A549 (cell line): ENCODE results near the gene CSF3R. TPM values are rescaled to one million over a fixed set of nuclear protein-coding genes. Genes with fewer than 3 reads are reported as not detected.
"Not testable (repeated sequence)": the region's sequence is repeated elsewhere in the genome, so short reads cannot be mapped to it uniquely, and the experiment has no call there.

Experiments used
- ATAC-seq, 2 experiments: fragments of 200-7000 bp in 1 of 2; fragments of >200 bp in 1 of 2; cut with Nextera tagmentation in 1 of 2; cut with Tn5 transposase in 1 of 2; 3 replicates each; pipeline versions ENCODE4 v1.8.0 to v1.9.1; 2018 to 2020; ENCODE audit warnings: mild to moderate bottlenecking in 1 of 2, moderate library complexity in 1 of 2
- CTCF ChIA-PET: fragments of 300-600 bp; sonication (Branson Sonifier 250); formaldehyde crosslinking; extraction: SDS; loops from one replicate; lab custom pipeline; 2021; ENCODE audit warnings: antibody characterized with exemption, inconsistent platforms; lab: Yijun Ruan, JAX
- POLR2A ChIA-PET: fragments of 350-600 bp; formaldehyde crosslinking; extraction: SDS; loops from one replicate; lab custom pipeline; 2021; ENCODE audit warnings: antibody characterized with exemption, inconsistent platforms; lab: Yijun Ruan, JAX
- DNase-seq, 2 experiments: peaks; one replicate each; pipeline versions ENCODE4 v3.0.0 to v3.0.0-alpha.2; 2011 to 2016; ENCODE audit warnings: low read depth in 1 of 2, low spot score in 1 of 2
- FAIRE-seq: peaks from 2 replicates; lab custom pipeline; 2011; peaks lifted over from hg19 to GRCh38; lab: Jason Lieb, UNC
- H3K27ac ChIP-seq, 2 experiments: fragments of >200 bp; sonication (Bioruptor Twin); formaldehyde crosslinking; 3 replicates each; pipeline ENCODE4 v1.5.1; 2016 to 2017
- H3K4me1 ChIP-seq: fragments of >200 bp; sonication (Bioruptor Twin); formaldehyde crosslinking; 3 replicates; pipeline ENCODE4 v1.6.1; 2016
- H3K4me2 ChIP-seq: fragments of >200 bp; sonication (Bioruptor Twin); formaldehyde crosslinking; 3 replicates; pipeline ENCODE4 v1.6.1; 2016
- H3K4me3 ChIP-seq: fragments of >200 bp; sonication (Bioruptor Twin); formaldehyde crosslinking; 3 replicates; pipeline ENCODE4 v1.5.1; 2016
- H3K9me3 ChIP-seq: fragments of >200 bp; sonication (Bioruptor Twin); formaldehyde crosslinking; 3 replicates; pipeline ENCODE4 v1.6.1; 2016
- BHLHE40 ChIP-seq: IDR thresholded peaks from 2 replicates; pipeline ENCODE4 v1.6.1; 2012; ENCODE audit warnings: low read depth, low read length, inconsistent platforms
- CBX8 ChIP-seq: fragments of 200-600 bp; sonication (generic); IDR thresholded peaks from 2 replicates; pipeline ENCODE4 v1.6.1; 2016
- CHD4 ChIP-seq: fragments of 200-600 bp; sonication (generic); IDR thresholded peaks from 2 replicates; pipeline ENCODE4 v1.6.1; 2016; ENCODE audit warnings: antibody characterized with exemption, mild to moderate bottlenecking, borderline replicate concordance
- EHF ChIP-seq: fragments of 250-450 bp; sonication (Bioruptor Pico); IDR thresholded peaks from 2 replicates; pipeline ENCODE4 v1.5.0; 2020; ENCODE audit warnings: mild to moderate bottlenecking
- FOSB ChIP-seq: fragments of 250-450 bp; sonication (Bioruptor Pico); IDR thresholded peaks from 2 replicates; pipeline ENCODE4 v1.5.0; 2020; ENCODE audit warnings: mild to moderate bottlenecking, moderate library complexity
- FOSL2 ChIP-seq, 2 experiments: fragments of 450-650 bp in 1 of 2; fragments of >200 bp in 1 of 2; sonication (Bioruptor Twin) in 1 of 2; formaldehyde crosslinking; IDR thresholded peaks; 2 replicates each; pipeline versions ENCODE4 v1.5.0 to v1.6.1; 2016 to 2020; ENCODE audit warnings: mild to moderate bottlenecking in 1 of 2, moderate library complexity in 1 of 2
- FOXS1 ChIP-seq: fragments of 250-450 bp; sonication (Bioruptor Pico); IDR thresholded peaks from 2 replicates; pipeline ENCODE4 v1.5.0; 2020; ENCODE audit warnings: mild to moderate bottlenecking, moderate library complexity
- HDAC2 ChIP-seq: fragments of 200-600 bp; sonication (generic); IDR thresholded peaks from 2 replicates; pipeline ENCODE4 v1.6.1; 2016
- HOXB13 ChIP-seq: fragments of 250-450 bp; sonication (Bioruptor Pico); IDR thresholded peaks from 2 replicates; pipeline ENCODE4 v1.5.0; 2020; ENCODE audit warnings: low read depth, mild to moderate bottlenecking, moderate library complexity
- HOXB5 ChIP-seq: fragments of 250-450 bp; sonication (Bioruptor Pico); IDR thresholded peaks from 2 replicates; pipeline ENCODE4 v1.5.0; 2020; ENCODE audit warnings: mild to moderate bottlenecking, moderate library complexity
- JUNB ChIP-seq: fragments of >200 bp; sonication (Bioruptor Twin); formaldehyde crosslinking; IDR thresholded peaks from 2 replicates; pipeline ENCODE4 v1.6.1; 2016
- MAZ ChIP-seq: fragments of 150-350 bp; IDR thresholded peaks from 2 replicates; pipeline ENCODE4 v1.6.1; 2014; ENCODE audit warnings: antibody characterized with exemption, low read depth, low read length, borderline replicate concordance
- NPAS2 ChIP-seq: fragments of 250-450 bp; sonication (Bioruptor Pico); IDR thresholded peaks from 2 replicates; pipeline ENCODE4 v1.8.0; 2022; ENCODE audit warnings: mild to moderate bottlenecking, moderate library complexity, borderline replicate concordance
- NR3C1 ChIP-seq: fragments of >200 bp; sonication (Bioruptor Twin); formaldehyde crosslinking; IDR thresholded peaks from 3 replicates; pipeline ENCODE4 v1.6.1; 2017
- PBX3 ChIP-seq: IDR thresholded peaks from 2 replicates; pipeline ENCODE4 v1.6.1; 2012
- RNF2 ChIP-seq: fragments of 200-600 bp; sonication (generic); IDR thresholded peaks from 2 replicates; pipeline ENCODE4 v1.6.1; 2016; ENCODE audit warnings: low read depth, mild to moderate bottlenecking, antibody characterized with exemption, moderate library complexity, borderline replicate concordance
- TFCP2L1 ChIP-seq: fragments of 250-450 bp; sonication (Bioruptor Pico); IDR thresholded peaks from 2 replicates; pipeline ENCODE4 v1.5.0; 2021; ENCODE audit warnings: mild to moderate bottlenecking
- TP53 ChIP-seq: fragments of 250-450 bp; sonication (Bioruptor Pico); IDR thresholded peaks from 2 replicates; pipeline ENCODE4 v1.5.0; 2021; ENCODE audit warnings: mild to moderate bottlenecking, moderate library complexity
- ZFP36 ChIP-seq: fragments of 450-650 bp; IDR thresholded peaks from 2 replicates; pipeline ENCODE4 v1.6.1; 2014; ENCODE audit warnings: borderline replicate concordance; ENCODE audit not compliant: partially characterized antibody
- ZNF302 ChIP-seq: fragments of 250-450 bp; sonication (Bioruptor Pico); IDR thresholded peaks from 2 replicates; pipeline ENCODE4 v1.9.0; 2021; ENCODE audit warnings: inconsistent platforms, mild to moderate bottlenecking, moderate library complexity
- WGBS: methylation state at CpG from one replicate; pipeline ENCODE4 v1.1.6; 2017; ENCODE audit errors: missing lambda C conversion rate; 5-methylcytosine and 5-hydroxymethylcytosine counted together
- polyA plus RNA-seq, 4 experiments: library from polyadenylated mRNA; depleted of rRNA in 3 of 4; stranded (reverse); fragments of >200 nt; fragmentation: RNase III in 1 of 4; extraction: RNeasy Plus Mini Kit Qiagen cat#74134 plus additional on column Dnase treatment in 1 of 4; gene quantifications; 2 replicates in 3 of 4; 3 replicates in 1 of 4; pipeline ENCODE4 v1.2.3, GENCODE V29; 2011 to 2017
- TF ChIP-seq, protein P1 (sequence below): fragments of 200-600 bp; sonication (generic); IDR thresholded peaks from 2 replicates; pipeline ENCODE4 v1.6.1; 2016; ENCODE audit warnings: antibody characterized with exemption, mild to moderate bottlenecking, moderate library complexity
- TF ChIP-seq, protein P2 (sequence below): fragments of 250-450 bp; sonication (Bioruptor Pico); IDR thresholded peaks from 2 replicates; pipeline ENCODE4 v1.5.0; 2020; ENCODE audit warnings: low read depth, mild to moderate bottlenecking, moderate library complexity

CSF3R gene
- polyA plus RNA-seq, 2 of the 4 experiments (the other 2 are of a cell fraction) = not detected

- DNase-seq = no peak
- TF ChIP-seq, protein P1, sequence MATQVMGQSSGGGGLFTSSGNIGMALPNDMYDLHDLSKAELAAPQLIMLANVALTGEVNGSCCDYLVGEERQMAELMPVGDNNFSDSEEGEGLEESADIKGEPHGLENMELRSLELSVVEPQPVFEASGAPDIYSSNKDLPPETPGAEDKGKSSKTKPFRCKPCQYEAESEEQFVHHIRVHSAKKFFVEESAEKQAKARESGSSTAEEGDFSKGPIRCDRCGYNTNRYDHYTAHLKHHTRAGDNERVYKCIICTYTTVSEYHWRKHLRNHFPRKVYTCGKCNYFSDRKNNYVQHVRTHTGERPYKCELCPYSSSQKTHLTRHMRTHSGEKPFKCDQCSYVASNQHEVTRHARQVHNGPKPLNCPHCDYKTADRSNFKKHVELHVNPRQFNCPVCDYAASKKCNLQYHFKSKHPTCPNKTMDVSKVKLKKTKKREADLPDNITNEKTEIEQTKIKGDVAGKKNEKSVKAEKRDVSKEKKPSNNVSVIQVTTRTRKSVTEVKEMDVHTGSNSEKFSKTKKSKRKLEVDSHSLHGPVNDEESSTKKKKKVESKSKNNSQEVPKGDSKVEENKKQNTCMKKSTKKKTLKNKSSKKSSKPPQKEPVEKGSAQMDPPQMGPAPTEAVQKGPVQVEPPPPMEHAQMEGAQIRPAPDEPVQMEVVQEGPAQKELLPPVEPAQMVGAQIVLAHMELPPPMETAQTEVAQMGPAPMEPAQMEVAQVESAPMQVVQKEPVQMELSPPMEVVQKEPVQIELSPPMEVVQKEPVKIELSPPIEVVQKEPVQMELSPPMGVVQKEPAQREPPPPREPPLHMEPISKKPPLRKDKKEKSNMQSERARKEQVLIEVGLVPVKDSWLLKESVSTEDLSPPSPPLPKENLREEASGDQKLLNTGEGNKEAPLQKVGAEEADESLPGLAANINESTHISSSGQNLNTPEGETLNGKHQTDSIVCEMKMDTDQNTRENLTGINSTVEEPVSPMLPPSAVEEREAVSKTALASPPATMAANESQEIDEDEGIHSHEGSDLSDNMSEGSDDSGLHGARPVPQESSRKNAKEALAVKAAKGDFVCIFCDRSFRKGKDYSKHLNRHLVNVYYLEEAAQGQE = no peak
- TF ChIP-seq CBX8 = no peak
- TF ChIP-seq TP53 = no peak
- TF ChIP-seq CHD4 = no peak
- TF ChIP-seq TFCP2L1 = no peak
- TF ChIP-seq, protein P2, sequence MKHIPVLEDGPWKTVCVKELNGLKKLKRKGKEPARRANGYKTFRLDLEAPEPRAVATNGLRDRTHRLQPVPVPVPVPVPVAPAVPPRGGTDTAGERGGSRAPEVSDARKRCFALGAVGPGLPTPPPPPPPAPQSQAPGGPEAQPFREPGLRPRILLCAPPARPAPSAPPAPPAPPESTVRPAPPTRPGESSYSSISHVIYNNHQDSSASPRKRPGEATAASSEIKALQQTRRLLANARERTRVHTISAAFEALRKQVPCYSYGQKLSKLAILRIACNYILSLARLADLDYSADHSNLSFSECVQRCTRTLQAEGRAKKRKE (CRISPR knock-in tag) = no peak
- TF ChIP-seq PBX3 = no peak
- TF ChIP-seq MAZ = no peak
- no peak for TF ChIP-seq RNF2
- TF ChIP-seq HOXB13 (CRISPR knock-in tag) = no peak
- no peak for TF ChIP-seq FOSL2 (IDR thresholded peaks at IDR 0.05)
- no peak for TF ChIP-seq FOSL2 (CRISPR knock-in tag; IDR thresholded peaks at IDR 0.05)
- WGBS = 39% methylated on average over 2 of the region's 2 CpGs
- Histone ChIP-seq H3K4me2 (no peak overlapping the region), H3K4me1 (no peaks in the 10 kb centered on the region), H3K9me3 (no peaks in the 10 kb centered on the region), H3K27ac (no peak overlapping the region), H3K4me3 (no peak overlapping the region)
- CTCF ChIA-PET = no interaction called here
- FAIRE-seq = no peak
- POLR2A ChIA-PET = no interaction called here
- no peak for ATAC-seq
Observed at GRCh38 chr1:36480161-36480560, 2.6 kb downstream of the CSF3R start.

DNA sequence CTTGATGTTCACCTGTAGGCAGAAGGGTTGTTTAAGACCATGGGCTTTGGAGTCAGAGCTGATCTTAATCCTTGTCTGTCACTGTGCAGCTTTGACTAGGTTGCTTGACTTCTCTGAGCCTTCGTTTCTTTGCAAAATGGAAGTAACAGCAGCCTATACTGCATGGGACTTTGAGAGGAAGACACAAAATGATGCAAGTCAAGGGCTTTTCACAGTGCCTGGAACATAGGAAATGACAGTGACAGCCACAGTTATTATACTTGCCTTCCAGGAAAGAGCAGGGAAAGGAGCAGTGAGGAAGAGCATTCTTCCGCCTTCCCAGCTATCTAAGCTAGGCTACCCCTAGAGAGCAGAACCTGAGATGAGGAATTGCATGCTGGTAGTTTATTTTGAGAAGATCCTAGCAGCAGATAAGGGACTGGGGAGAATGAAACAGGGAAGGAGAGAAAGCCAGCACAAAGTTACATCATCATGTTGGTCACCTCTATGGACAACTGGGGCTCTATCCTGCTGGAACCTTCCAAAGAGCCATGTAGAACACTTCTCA lies 3.1 kb downstream of the CSF3R start:
- FAIRE-seq (no peak), ATAC-seq (no peak), DNase-seq (no peak)
- H3K4me2 ChIP-seq = no peak overlapping the region
- H3K27ac ChIP-seq = no peak overlapping the region
- H3K9me3 ChIP-seq = no peaks in the 10 kb centered on the region
- CTCF ChIA-PET = no interaction called here
- H3K4me1 ChIP-seq = no peaks in the 10 kb centered on the region
- TF ChIP-seq JUNB = no peak
- TF ChIP-seq FOSB = no peak
- no peak for TF ChIP-seq BHLHE40
- no peak for TF ChIP-seq NPAS2 (CRISPR knock-in tag)
- TF ChIP-seq HOXB5 (CRISPR knock-in tag) = no peak
- TF ChIP-seq NR3C1 = no peak
- TF ChIP-seq ZNF302 (CRISPR knock-in tag) = no peak
- TF ChIP-seq FOXS1 = no peak
- TF ChIP-seq HDAC2 = no peak
- TF ChIP-seq EHF (CRISPR knock-in tag) = no peak
- TF ChIP-seq ZFP36 = no peak
- no peak for TF ChIP-seq FOSL2 (IDR thresholded peaks at IDR 0.05)
- TF ChIP-seq FOSL2 (CRISPR knock-in tag; IDR thresholded peaks at IDR 0.05) = no peak
- no peak for TF ChIP-seq CHD4
- no peak for TF ChIP-seq PBX3
- TF ChIP-seq CBX8 = no peak
- POLR2A ChIA-PET = interaction anchor here (1.2 kb wide), 1 partner anchor 15 kb away, joined by 3 read pairs; the partner anchor contains the start of gene MRPS15
- WGBS = 88% methylated on average over 2 of the region's 2 CpGs
- H3K4me3 ChIP-seq = no peak overlapping the region

GRCh38 chr1:36477615-36478014 lies 5.1 kb downstream of the CSF3R start:
- H3K4me2 ChIP-seq, DNase-seq, H3K4me1 ChIP-seq, FAIRE-seq, H3K9me3 ChIP-seq, H3K27ac ChIP-seq, ATAC-seq, POLR2A ChIA-PET, H3K4me3 ChIP-seq, CTCF ChIA-PET: not testable (repeated sequence)
- WGBS = 84% methylated on average over 13 of the region's 13 CpGs
